Erythroblast (primary cell): ENCODE measurements around the gene ZCCHC24.

Experiments
- DNase-seq, 2 experiments: peaks; one replicate each; lab custom pipeline; 2025; lab: John Stamatoyannopoulos, UW
- GATA1 ChIP-seq: IDR thresholded peaks from 2 replicates; pipeline ENCODE4 v1.6.1; 2011; ENCODE audit warnings: low read depth, mild to moderate bottlenecking, control low read depth, low read length, moderate library complexity
- POLR2A ChIP-seq: IDR thresholded peaks from 2 replicates; pipeline ENCODE4 v1.6.1; 2011; ENCODE audit warnings: mild to moderate bottlenecking, low read length

ZCCHC24 gene

DNA sequence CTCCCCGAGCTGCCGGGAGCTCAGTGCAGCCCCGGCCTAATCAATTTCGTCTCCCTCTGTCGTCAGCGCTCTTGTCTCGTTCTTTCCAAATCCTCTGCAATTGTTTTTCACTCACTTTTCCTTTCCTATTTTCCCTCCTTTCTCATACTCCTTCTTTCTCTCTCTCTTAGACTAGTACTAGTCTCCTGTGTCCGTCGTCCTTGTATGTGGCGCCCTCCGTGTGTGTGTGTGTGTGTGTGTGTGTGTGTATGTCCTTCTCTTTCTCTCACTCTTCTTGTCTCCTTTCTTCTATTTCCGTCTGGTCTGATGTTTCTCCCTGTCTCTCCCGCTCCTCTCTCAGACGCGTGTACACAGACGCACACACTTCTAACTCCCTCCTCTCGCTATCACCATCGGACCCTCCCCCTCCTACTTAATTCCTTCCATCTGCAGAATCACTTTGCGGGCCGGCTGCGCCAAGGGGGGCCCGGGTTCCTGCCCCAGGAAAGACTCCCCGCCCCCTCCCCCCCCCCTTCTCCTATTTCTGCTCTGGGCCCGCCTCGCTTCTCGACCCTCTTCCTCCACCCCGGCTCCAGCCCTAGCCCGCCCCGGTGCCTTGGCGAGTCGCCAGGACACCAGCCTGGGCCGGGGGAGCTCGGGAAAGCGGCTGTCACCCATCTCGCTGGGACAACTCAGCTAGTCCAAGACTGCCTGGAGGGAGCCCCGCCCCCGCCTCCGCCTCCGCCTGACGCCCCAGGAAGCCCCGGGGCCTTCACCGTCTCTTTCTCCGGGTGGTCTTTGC, 743 bp upstream of the ZCCHC24 start:
- no peak for TF ChIP-seq GATA1
- TF ChIP-seq POLR2A = no peak
- DNase-seq = peak; percentile 43 to 54

DNA sequence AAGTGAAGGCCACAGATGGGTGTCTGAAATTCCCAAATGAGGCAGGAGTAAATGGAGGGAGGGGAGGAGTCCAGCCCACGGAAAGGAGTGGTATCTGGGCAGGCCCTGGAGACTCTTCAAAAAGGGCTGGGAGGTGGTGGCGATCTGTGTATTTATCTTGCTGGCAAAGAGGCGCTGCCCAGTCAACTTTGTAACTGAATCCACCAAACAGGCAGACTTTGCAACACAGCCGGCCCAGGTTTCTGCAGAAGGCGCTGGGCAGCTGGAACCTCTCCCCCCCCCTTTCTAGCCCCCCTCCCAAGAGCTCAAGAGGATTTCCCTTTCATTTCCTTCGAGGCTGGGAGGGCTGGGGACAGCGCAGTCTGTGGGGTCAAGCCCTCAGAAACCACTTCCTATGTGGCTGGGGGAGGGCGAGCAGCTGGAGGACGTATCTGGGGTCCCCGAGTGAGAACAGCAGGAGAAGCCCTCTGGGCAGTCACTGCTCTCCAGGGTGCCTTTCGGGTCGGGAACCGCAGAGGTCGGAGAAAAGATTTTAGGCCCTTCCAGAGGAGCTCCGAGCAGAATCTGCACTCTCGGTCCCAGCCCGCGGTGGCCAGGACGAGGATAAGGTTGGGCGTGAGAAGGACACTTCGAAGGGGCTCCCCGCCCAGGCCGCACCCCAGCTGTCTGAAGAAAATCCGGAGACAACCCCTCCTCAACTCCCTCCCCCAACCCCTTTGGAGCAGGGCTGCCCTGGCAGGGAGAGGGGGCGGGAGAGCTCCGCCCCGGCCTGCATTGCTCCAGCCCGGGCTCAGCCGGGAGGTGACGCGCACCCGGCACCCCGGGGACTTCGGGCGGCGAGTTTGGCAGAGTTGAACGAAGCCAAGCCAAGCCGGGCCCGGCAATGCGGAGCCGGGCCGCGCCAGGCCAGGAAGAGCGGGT, 965 bp downstream of the ZCCHC24 start:
- peak; percentile 63 to 65 for DNase-seq
- no peak for TF ChIP-seq GATA1
- no peak for TF ChIP-seq POLR2A

DNA sequence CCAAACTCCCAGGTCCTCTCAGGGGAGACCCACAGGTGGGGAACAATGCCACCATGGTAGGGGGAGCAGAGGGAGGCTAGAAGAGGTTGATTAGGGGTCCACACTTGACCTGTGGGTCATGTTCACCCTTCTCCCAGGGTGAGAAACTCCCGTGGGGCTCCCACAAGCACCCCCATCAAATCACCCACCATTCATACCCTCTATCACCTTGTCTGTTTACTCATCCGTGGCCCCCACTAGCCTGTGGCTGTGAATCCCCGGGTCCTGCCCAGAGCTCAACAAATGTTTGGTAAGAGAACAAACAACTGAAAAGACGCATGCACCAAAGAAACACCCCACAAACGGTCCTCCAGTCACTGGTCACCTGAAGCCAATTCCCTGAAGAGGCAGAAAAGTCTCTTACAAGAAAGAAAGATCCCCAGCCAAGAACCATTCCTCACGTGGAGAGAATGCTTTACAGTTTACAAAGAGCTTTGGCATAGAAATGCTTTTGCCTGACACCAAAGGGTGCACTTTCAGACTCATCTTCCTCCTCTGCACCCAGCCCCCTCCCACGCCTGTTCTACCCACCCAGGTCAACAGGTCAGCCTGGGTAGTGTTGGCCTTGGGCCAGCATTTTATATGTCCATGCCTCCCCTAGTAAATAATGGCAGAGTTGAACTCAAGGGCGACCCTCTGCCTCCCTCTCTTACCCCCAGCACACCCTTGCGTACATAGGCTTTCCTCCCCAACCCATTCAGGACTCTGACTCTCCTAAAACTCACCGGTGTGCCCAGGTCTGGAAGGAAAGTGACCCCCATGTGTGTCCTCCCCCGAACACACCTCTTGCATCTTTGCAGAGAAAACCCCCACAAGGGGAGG, 1.9 kb downstream of the ZCCHC24 start:
- TF ChIP-seq POLR2A = no peak
- TF ChIP-seq GATA1 = no peak
- peak; percentile 22 to 33 for DNase-seq

DNA sequence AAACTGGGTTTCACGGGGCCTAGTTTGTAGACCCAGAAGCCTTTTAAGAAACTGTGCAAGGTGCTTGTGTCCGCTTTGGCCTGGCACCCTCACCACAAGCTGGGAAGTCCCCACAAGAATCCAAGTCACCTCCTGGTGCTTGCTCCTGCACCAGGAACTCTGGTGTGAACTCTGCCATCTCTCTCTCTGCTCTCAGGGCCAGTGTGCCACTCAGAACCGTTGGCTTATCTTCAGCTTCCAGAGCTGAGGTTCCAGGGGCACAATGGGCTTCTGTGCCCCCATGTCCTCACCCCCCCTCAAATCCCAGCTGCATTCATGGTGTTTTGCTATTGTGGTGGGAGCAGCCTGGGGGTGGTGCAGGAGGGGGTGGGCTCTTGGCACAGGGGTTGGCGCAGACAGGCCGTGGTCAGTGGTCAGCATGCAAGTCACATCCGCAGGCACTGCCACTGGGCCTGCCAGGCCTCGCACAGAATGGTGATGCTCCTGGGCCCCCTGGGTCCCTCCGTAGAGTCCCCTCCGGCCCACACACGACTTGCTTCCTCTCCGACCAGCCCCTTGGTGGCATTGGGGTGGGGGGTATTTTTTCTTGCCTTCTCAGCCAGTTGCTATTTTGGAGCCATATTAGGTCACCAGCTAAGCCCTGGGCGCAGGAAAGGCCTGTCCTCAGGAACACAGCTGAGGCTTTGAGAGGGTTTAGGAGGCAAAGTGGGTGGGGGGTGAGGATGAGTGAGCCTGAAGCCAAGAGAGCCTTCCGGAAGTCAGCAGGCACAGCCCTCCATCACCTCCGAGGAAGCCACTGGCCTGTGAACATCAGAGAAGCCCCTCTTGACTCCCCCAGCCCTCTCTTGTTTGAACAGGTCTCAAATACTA, 3.0 kb downstream of the ZCCHC24 start:
- DNase-seq = no peak
- TF ChIP-seq GATA1 (no peak), POLR2A (no peak)

DNA sequence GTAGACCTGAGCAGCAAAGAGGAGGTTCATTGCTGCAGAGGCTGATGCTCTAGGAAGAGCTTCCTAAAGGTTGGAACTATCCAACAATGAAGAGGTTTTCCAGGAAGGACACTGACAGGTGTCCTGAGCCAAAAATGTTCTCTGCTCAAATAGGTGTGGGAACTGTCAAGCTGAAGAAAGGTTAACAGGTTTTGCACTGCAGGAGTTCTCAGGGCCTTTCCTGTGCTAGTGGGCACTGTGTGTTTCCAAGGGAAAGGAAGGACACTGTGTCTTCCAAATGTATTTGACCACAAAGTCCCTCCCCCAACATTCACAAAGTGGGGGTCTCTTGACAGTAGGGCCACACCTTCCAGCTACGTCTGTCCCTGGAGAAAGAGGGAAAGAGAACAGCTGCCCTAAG, 4.0 kb downstream of the ZCCHC24 start:
- DNase-seq = no peak
- TF ChIP-seq GATA1 (no peak), POLR2A (no peak)

DNA sequence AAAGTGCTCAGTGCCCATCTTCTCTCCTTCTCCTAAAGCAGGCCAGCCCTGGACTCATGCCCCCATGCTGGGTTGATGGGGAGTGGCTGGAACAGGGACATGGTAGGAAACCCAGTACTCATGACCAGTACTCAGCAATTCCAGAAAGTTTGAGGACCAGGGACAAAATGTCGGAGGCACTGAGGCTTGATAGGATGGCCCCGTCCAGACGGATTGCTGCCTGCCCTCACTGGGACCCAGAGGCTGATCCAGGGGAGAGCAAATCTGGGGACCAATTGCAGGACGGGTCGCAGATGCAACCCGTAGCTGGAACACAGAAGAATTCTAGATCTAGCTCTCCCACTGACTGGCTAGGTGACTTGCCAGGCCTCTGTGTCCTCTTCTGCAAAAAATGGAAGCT, 5.1 kb downstream of the ZCCHC24 start:
- DNase-seq = no peak
- TF ChIP-seq GATA1 (no peak), POLR2A (no peak)

DNA sequence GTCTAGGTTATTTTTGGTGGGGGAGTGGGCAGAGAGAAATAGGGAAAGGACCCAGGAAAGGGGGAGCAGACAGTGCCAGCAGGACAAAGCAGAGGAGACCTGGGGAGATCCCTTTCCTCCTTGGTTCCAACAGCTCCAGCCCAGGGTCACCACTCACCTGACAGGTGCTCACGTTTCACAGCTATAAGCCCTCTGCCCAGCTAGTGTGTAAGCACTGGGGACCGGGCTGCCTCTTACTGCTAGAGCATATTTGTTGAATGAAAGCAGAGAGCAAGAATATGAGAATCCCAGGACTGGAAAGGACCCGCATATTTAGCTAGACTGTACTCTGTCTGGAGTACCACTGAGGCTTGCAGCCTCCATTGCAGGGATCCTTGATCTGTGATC, 6.7 kb downstream of the ZCCHC24 start:
- TF ChIP-seq GATA1 = no peak
- DNase-seq = no peak

DNA sequence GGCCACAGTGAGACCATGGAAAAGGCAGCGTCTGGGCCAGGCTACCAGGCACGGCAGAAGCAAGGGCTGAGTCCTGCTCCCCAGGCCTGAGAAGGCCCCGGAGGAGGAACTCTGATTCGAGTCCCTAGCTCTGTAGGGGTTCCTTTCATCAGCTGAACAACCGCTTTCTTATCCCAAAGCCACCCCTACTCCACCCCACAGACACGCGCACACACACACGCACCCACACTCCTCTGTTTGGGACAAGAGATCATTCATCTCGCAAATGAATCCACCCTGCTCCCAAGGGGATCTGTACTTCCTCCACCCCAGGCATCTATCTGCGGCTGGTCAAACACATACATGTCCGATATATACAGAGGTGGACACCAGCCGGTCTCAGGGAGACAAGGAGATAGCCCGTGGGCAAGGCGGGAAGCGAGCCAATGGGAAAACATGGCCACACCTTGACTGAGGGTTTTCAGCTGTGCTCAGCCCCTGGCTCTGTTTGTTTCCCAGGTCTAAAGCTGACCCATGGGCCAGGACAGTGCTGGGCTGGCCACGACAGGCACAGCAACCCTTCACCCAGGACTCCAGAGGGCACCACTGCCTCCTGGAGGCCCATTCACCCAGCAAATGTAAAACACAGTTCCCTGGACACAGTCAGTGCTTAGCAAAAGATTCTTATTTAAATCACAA, 7.3 kb downstream of the ZCCHC24 start:
- no peak for TF ChIP-seq GATA1
- DNase-seq = no peak

DNA sequence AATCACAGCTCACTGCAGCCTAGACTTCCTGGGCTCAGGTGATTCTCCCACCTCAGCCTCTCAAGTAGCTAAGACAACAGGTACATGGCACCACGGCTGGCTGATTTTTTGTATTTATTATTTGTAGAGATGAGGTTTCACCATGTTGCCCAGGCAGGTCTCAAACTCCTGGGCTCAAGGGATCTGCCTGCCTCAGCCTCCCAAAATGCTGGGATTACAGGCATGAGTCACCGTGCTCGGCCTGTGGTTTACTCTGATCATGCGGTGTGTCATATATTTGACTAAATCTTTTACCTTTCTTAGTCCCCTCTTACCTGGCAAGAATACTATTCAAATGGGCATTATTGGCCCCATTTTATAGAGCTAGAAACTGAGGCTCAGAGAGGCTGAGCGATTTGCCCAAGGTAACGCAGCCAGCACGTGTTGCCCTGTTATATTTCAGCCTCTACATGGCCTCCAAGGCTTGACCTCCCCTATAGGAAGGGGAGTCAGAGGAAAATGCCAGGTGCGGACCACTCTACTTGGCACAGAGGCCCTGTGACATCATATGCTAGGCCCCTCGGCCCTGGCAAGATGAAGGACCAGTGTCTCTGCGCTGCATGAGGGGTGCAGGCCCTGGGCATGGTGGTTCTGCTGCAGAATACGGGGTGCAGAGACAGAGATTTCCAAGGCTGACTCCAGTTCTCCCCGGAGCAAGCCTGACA, 8.2 kb downstream of the ZCCHC24 start:
- DNase-seq = no peak
- no peak for TF ChIP-seq POLR2A
- no peak for TF ChIP-seq GATA1

DNA sequence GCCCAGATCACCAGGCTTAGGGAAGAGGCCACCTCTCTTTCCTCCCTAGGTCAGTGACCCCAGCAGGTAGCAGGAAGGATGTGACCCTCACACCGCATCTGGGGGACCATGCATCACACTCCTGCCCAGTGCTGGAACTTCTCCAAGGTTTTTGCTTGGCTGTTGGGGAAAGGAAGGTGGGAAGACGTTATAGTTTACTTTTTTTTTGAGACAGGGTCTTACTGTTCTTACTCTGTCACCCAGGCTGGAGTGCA, 8.6 kb downstream of the ZCCHC24 start:
- TF ChIP-seq POLR2A (no peak), GATA1 (no peak)
- no peak for DNase-seq

DNA sequence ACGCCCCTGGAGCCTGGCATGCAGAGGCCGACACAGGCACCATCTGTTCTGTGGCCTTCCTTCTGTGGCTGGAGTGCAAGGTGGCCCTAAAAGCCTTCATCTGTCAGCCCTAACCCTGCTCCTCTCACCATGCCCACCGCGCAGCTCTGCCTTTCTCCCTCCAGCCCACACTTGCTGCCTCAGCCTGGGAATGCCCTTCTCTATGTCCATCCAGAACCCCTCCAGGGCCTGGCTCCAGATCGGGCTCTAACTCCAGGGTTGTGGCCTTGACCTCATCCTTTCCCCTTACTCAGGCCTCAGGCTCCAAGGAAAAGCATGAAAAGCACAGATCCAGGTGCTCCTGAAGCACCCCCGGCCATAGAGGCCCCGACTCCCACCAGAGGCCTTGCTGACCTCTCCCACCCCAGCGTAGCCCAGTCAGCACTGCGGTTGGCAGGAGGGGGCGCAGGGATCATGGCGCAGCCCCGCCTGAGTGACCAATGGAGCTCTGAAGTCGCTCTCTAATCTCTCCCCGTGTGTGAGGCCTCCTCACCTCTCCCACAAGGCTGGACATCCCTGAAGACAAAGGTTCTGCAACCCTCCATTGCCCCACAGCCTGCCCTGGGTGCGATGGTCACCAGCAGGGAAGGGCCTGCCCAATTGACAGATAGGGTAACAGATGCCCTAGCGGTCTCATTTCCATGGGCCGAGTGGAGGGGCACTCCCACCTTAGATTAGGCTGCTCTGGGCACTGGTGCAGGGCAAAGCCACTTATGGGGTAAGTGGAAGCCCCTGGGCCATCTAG, 9.2 kb downstream of the ZCCHC24 start:
- TF ChIP-seq GATA1 = no peak
- no peak for DNase-seq
